ENCODE measurements around the gene HEXB.
A peak's percentile ranks its signal among the peaks of the same experiment; 100 is the strongest.

The HEXB gene

DNA sequence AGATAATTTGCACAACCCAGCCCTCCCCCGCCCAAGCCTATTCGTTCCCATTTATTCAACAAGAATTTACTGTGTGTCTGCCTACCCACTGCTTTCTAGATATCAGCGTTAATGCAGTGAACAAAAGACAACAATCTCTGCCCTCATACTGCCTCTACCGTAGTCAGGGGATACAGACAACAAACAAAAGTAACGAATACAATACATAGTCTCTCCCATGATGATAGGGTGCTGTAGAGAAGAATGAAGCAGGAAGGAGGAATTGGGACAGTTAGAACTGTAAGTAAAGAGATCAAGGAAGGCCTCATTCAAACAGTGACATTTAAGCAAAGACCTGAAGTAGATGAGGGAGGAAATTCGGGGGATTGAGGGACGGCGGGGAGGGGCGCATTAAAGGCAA, 80.2 kb downstream of the HEXB start:
- no peak for ATAC-seq
- TF ChIP-seq PPARA (CRISPR knock-in tag; IDR thresholded peaks at IDR 0.05; ENCODE audit: borderline replicate concordance) (no peak), ZC3H10 (CRISPR knock-in tag; IDR thresholded peaks at IDR 0.05) (no peak), CSDC2 (CRISPR knock-in tag; IDR thresholded peaks at IDR 0.05) (no peak), TCF4 (CRISPR knock-in tag; IDR thresholded peaks at IDR 0.05; ENCODE audit: borderline replicate concordance) (no peak), ZNF70 (CRISPR knock-in tag; IDR thresholded peaks at IDR 0.05) (no peak), ARNTL (CRISPR knock-in tag; IDR thresholded peaks at IDR 0.05; ENCODE audit: borderline replicate concordance, low read depth) (no peak), ZFP3 (CRISPR knock-in tag; IDR thresholded peaks at IDR 0.05) (no peak), OSR1 (CRISPR knock-in tag; IDR thresholded peaks at IDR 0.05) (no peak), SNAI2 (CRISPR knock-in tag; IDR thresholded peaks at IDR 0.05) (no peak)
- TF ChIP-seq, protein P1, sequence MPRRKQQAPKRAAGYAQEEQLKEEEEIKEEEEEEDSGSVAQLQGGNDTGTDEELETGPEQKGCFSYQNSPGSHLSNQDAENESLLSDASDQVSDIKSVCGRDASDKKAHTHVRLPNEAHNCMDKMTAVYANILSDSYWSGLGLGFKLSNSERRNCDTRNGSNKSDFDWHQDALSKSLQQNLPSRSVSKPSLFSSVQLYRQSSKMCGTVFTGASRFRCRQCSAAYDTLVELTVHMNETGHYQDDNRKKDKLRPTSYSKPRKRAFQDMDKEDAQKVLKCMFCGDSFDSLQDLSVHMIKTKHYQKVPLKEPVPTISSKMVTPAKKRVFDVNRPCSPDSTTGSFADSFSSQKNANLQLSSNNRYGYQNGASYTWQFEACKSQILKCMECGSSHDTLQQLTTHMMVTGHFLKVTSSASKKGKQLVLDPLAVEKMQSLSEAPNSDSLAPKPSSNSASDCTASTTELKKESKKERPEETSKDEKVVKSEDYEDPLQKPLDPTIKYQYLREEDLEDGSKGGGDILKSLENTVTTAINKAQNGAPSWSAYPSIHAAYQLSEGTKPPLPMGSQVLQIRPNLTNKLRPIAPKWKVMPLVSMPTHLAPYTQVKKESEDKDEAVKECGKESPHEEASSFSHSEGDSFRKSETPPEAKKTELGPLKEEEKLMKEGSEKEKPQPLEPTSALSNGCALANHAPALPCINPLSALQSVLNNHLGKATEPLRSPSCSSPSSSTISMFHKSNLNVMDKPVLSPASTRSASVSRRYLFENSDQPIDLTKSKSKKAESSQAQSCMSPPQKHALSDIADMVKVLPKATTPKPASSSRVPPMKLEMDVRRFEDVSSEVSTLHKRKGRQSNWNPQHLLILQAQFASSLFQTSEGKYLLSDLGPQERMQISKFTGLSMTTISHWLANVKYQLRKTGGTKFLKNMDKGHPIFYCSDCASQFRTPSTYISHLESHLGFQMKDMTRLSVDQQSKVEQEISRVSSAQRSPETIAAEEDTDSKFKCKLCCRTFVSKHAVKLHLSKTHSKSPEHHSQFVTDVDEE (CRISPR knock-in tag; IDR thresholded peaks at IDR 0.05), result no peak
- TF ChIP-seq, protein P2, sequence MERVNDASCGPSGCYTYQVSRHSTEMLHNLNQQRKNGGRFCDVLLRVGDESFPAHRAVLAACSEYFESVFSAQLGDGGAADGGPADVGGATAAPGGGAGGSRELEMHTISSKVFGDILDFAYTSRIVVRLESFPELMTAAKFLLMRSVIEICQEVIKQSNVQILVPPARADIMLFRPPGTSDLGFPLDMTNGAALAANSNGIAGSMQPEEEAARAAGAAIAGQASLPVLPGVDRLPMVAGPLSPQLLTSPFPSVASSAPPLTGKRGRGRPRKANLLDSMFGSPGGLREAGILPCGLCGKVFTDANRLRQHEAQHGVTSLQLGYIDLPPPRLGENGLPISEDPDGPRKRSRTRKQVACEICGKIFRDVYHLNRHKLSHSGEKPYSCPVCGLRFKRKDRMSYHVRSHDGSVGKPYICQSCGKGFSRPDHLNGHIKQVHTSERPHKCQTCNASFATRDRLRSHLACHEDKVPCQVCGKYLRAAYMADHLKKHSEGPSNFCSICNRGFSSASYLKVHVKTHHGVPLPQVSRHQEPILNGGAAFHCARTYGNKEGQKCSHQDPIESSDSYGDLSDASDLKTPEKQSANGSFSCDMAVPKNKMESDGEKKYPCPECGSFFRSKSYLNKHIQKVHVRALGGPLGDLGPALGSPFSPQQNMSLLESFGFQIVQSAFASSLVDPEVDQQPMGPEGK (CRISPR knock-in tag; IDR thresholded peaks at IDR 0.05; ENCODE audit: borderline replicate concordance), result no peak
- TF ChIP-seq, protein P3, sequence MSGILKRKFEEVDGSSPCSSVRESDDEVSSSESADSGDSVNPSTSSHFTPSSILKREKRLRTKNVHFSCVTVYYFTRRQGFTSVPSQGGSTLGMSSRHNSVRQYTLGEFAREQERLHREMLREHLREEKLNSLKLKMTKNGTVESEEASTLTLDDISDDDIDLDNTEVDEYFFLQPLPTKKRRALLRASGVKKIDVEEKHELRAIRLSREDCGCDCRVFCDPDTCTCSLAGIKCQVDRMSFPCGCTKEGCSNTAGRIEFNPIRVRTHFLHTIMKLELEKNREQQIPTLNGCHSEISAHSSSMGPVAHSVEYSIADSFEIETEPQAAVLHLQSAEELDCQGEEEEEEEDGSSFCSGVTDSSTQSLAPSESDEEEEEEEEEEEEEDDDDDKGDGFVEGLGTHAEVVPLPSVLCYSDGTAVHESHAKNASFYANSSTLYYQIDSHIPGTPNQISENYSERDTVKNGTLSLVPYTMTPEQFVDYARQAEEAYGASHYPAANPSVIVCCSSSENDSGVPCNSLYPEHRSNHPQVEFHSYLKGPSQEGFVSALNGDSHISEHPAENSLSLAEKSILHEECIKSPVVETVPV (CRISPR knock-in tag; IDR thresholded peaks at IDR 0.05), result no peak

DNA sequence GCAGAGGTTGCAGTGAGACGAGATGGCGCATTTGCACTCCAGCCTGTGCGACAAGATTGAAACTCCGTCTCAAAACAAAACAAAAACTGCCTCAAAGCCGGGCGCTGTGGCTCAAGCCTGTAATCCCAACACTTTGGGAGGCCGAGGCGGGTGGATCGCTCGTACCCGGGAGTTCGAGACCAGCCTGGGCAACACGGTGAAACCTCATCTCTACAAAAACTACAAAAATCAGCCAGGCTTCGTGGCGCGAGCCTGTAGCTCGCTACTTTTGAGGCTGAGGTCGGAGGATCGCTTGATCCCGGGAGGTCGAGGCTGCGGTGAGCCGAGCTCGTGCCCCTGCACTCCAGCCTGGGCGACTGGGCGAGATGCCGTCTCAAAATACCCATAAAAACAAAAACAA, 80.9 kb downstream of the HEXB start:
- TF ChIP-seq ESRRG (CRISPR knock-in tag; IDR thresholded peaks at IDR 0.05), result no peak
- TF ChIP-seq ZNF8 (CRISPR knock-in tag; IDR thresholded peaks at IDR 0.05), result no peak
- no peak for TF ChIP-seq SNAI2 (CRISPR knock-in tag; IDR thresholded peaks at IDR 0.05)
- no peak for TF ChIP-seq OSR1 (CRISPR knock-in tag; IDR thresholded peaks at IDR 0.05)
- no peak for TF ChIP-seq ZFP30 (CRISPR knock-in tag; IDR thresholded peaks at IDR 0.05)
- TF ChIP-seq, protein P1 (CRISPR knock-in tag; IDR thresholded peaks at IDR 0.05), result no peak
- no peak for TF ChIP-seq ZNF70 (CRISPR knock-in tag; IDR thresholded peaks at IDR 0.05)
- no peak for TF ChIP-seq ZFP3 (CRISPR knock-in tag; IDR thresholded peaks at IDR 0.05)
- TF ChIP-seq TCF4 (CRISPR knock-in tag; IDR thresholded peaks at IDR 0.05; ENCODE audit: borderline replicate concordance), result no peak
- no peak for TF ChIP-seq ZC3H10 (CRISPR knock-in tag; IDR thresholded peaks at IDR 0.05)
- no peak for TF ChIP-seq ZNF565 (CRISPR knock-in tag; conservative IDR thresholded peaks at IDR 0.05; ENCODE audit: low read depth)
- no peak for TF ChIP-seq RARB (CRISPR knock-in tag; IDR thresholded peaks at IDR 0.05)
- no peak for TF ChIP-seq PPARA (CRISPR knock-in tag; IDR thresholded peaks at IDR 0.05; ENCODE audit: borderline replicate concordance)
- no peak for TF ChIP-seq TOX (CRISPR knock-in tag; IDR thresholded peaks at IDR 0.05; ENCODE audit: borderline replicate concordance)
- TF ChIP-seq, protein P2 (CRISPR knock-in tag; IDR thresholded peaks at IDR 0.05; ENCODE audit: borderline replicate concordance), result no peak
- TF ChIP-seq ARNTL (CRISPR knock-in tag; IDR thresholded peaks at IDR 0.05; ENCODE audit: borderline replicate concordance, low read depth), result no peak
- ATAC-seq, result no peak

DNA sequence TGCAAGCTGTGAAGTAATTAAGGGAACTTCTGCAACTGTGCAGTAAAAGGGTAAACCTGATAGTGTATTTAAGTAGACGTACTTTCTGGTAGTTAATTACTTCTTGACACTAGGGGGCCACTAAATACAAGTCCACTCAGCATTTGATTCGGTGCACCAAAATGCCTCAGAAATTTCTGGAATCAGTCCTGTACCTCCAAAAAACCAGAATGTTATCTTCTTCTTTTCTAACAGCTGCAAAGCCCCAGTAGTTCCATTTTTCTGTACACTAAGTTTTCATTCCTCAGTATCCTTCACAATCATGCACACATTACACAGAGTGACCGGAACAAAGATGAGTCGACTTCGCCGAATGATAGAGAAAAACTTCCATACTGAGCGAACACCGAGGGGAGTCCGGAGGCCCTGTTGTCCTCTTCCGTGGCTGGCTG, 81.4 kb downstream of the HEXB start:
- TF ChIP-seq, protein P4, sequence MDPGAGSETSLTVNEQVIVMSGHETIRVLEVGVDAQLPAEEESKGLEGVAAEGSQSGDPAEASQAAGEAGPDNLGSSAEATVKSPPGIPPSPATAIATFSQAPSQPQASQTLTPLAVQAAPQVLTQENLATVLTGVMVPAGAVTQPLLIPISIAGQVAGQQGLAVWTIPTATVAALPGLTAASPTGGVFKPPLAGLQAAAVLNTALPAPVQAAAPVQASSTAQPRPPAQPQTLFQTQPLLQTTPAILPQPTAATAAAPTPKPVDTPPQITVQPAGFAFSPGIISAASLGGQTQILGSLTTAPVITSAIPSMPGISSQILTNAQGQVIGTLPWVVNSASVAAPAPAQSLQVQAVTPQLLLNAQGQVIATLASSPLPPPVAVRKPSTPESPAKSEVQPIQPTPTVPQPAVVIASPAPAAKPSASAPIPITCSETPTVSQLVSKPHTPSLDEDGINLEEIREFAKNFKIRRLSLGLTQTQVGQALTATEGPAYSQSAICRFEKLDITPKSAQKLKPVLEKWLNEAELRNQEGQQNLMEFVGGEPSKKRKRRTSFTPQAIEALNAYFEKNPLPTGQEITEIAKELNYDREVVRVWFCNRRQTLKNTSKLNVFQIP (CRISPR knock-in tag; IDR thresholded peaks at IDR 0.05; ENCODE audit: borderline replicate concordance, low read depth), result no peak
- TF ChIP-seq OSR1 (CRISPR knock-in tag; IDR thresholded peaks at IDR 0.05) (no peak), PPARA (CRISPR knock-in tag; IDR thresholded peaks at IDR 0.05; ENCODE audit: borderline replicate concordance) (no peak), GLIS3 (CRISPR knock-in tag; IDR thresholded peaks at IDR 0.05) (no peak), TOX (CRISPR knock-in tag; IDR thresholded peaks at IDR 0.05; ENCODE audit: borderline replicate concordance) (no peak)
- ATAC-seq, result peak; percentile 60
